Measurements from ENCODE around the gene AKT3. TPM values are rescaled to one million over a fixed set of nuclear protein-coding genes. Genes with fewer than 3 reads are reported as not detected.

Gene AKT3
- total and polyA plus RNA-seq, 2 of the 8 experiments (the other 6 are each of a cell fraction or from before 2014, with no cell fraction given): 6.0 to 36.4 TPM

GRCh38 chr1:243745356-243745755 is 104.7 kb downstream of the AKT3 start (continued):
- TF ChIP-seq CHD7 (IDR thresholded peaks at IDR 0.05; ENCODE audit: insufficient replicate concordance, low read length): no peak
- no peak for TF ChIP-seq MAFK (IDR thresholded peaks at IDR 0.05; ENCODE audit: low read depth, low read length)
- TF ChIP-seq SAP30 (IDR thresholded peaks at IDR 0.05; ENCODE audit: insufficient read depth, insufficient replicate concordance, low read length): no peak
- no peak for TF ChIP-seq NANOG (IDR thresholded peaks at IDR 0.05; ENCODE audit: insufficient read depth, low read depth, low read length, poor library complexity, severe bottlenecking)
- no peak for TF ChIP-seq CREB1 (IDR thresholded peaks at IDR 0.05)
- no peak for TF ChIP-seq RAD21 (IDR thresholded peaks at IDR 0.05 in 1 of 2, conservative IDR thresholded peaks at IDR 0.05 in 1 of 2; ENCODE audit: low read depth in 2 of 2, low read length in 2 of 2)

All from H1 (cell line).